Natural killer cell (primary cell): ENCODE data around the gene MAP3K15. TPM values are rescaled to one million over a fixed set of nuclear protein-coding genes. Genes with fewer than 3 reads are reported as not detected.

ENCODE experiments used
- ATAC-seq, 3 donors: fragments of 150-1000 bp in 2 of 3; fragments of 200-7000 bp in 1 of 3; cut with Tn5 transposase; 1 replicate in 1 of 3; 2 replicates in 2 of 3; pipeline ENCODE4 v1.10.0; 2021; ENCODE audit warnings: mild to moderate bottlenecking in 2 of 3, moderate library complexity in 2 of 3
- DNase-seq, 2 donors: peaks; one replicate each; pipeline versions ENCODE4 v3.0.0 to v3.0.0-alpha.2; 2013 to 2021; ENCODE audit warnings: mixed read lengths in 1 of 2
- H3K27ac ChIP-seq: one replicate; pipeline ENCODE4 v1.5.1; 2013; ENCODE audit warnings: mild to moderate bottlenecking, low read length
- H3K27me3 ChIP-seq: one replicate; pipeline ENCODE4 v1.6.1; 2013; ENCODE audit warnings: low read length; ENCODE audit not compliant: control insufficient read depth, insufficient read depth
- H3K36me3 ChIP-seq: one replicate; pipeline ENCODE4 v1.6.1; 2013; ENCODE audit warnings: low read length; ENCODE audit not compliant: control insufficient read depth, insufficient read depth
- H3K4me1 ChIP-seq: one replicate; pipeline ENCODE4 v1.6.1; 2013; ENCODE audit warnings: low read length; ENCODE audit not compliant: control insufficient read depth, insufficient read depth
- H3K4me3 ChIP-seq: one replicate; pipeline ENCODE4 v1.5.1; 2013; ENCODE audit warnings: low read length
- H3K9me3 ChIP-seq: one replicate; pipeline ENCODE4 v1.6.1; 2013; ENCODE audit warnings: low read length; ENCODE audit not compliant: control insufficient read depth, insufficient read depth
- H3K27ac Mint-ChIP-seq, 2 donors: one replicate each; pipeline ENCODE4 v1.8.0; 2022; ENCODE audit warnings: mild to moderate bottlenecking in 2 of 2, mixed read lengths in 2 of 2, moderate library complexity in 1 of 2
- H3K27me3 Mint-ChIP-seq, 2 donors: one replicate each; pipeline ENCODE4 v1.8.0; 2022; ENCODE audit warnings: low read depth in 2 of 2, mixed read lengths in 2 of 2
- H3K36me3 Mint-ChIP-seq: one replicate; pipeline ENCODE4 v1.8.0; 2022; ENCODE audit warnings: mixed read lengths
- H3K4me1 Mint-ChIP-seq, 2 donors: one replicate each; pipeline ENCODE4 v1.8.0; 2022; ENCODE audit warnings: mixed read lengths in 2 of 2
- H3K4me3 Mint-ChIP-seq: one replicate; pipeline ENCODE4 v1.8.0; 2022; ENCODE audit warnings: mild to moderate bottlenecking, moderate library complexity, mixed read lengths
- H3K9me3 Mint-ChIP-seq, 2 donors: one replicate each; pipeline ENCODE4 v1.8.0; 2022; ENCODE audit warnings: mixed read lengths in 2 of 2
- WGBS: methylation state at CpG from one replicate; pipeline ENCODE4 v1.1.7; 2013; ENCODE audit warnings: missing lambda C conversion rate; ENCODE audit not compliant: insufficient coverage; 5-methylcytosine and 5-hydroxymethylcytosine counted together
- intact Hi-C: fragments of 100-400 bp; cut with micrococcal nuclease; formaldehyde crosslinking; loops from one replicate; pipeline ENCODE4 v1.14.2; 2022
- total RNA-seq, 4 donors: library from RNA; stranded (reverse); fragments of 120-200 nt in 1 of 4; gene quantifications; one replicate each; pipeline versions ENCODE4 v1.2.3 to v1.2.4, GENCODE V29; 2013 to 2022
- TF ChIP-seq, protein P1 (sequence below): fragments of 200-600 bp; IDR thresholded peaks from one replicate; pipeline ENCODE4 v1.8.0; 2022; ENCODE audit warnings: antibody characterized with exemption

MAP3K15 gene
- total RNA-seq, 3 donors from 2014 or later (not counting 1 experiment from before 2014, with no cell fraction given), result 0.18 TPM; not detected in 2

- intact Hi-C loops, result no loop called here
- WGBS, result no CpG with 5 or more reads among the region's 1 CpG
- H3K27ac ChIP-seq, result no peak overlapping the region
- H3K4me3 ChIP-seq, result no peak overlapping the region
- ATAC-seq (no peak), DNase-seq (no peak)
- Mint-ChIP-seq H3K4me1 (no peaks in the 10 kb centered on the region), H3K27me3 (no peaks in the 10 kb centered on the region), H3K27ac (no peak overlapping the region), H3K36me3 (no peaks in the 10 kb centered on the region), H3K9me3 (no peaks in the 10 kb centered on the region), H3K4me3 (no peak overlapping the region)
- no peaks in the 10 kb centered on the region for H3K27me3 ChIP-seq
- H3K9me3 ChIP-seq, result no peaks in the 10 kb centered on the region
- H3K36me3 ChIP-seq, result no peaks in the 10 kb centered on the region
- H3K4me1 ChIP-seq, result no peaks in the 10 kb centered on the region
- TF ChIP-seq, protein P1, sequence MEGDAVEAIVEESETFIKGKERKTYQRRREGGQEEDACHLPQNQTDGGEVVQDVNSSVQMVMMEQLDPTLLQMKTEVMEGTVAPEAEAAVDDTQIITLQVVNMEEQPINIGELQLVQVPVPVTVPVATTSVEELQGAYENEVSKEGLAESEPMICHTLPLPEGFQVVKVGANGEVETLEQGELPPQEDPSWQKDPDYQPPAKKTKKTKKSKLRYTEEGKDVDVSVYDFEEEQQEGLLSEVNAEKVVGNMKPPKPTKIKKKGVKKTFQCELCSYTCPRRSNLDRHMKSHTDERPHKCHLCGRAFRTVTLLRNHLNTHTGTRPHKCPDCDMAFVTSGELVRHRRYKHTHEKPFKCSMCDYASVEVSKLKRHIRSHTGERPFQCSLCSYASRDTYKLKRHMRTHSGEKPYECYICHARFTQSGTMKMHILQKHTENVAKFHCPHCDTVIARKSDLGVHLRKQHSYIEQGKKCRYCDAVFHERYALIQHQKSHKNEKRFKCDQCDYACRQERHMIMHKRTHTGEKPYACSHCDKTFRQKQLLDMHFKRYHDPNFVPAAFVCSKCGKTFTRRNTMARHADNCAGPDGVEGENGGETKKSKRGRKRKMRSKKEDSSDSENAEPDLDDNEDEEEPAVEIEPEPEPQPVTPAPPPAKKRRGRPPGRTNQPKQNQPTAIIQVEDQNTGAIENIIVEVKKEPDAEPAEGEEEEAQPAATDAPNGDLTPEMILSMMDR, result no peak
These were observed 52.4 kb downstream of the MAP3K15 start for GRCh38 chrX:19462879-19463278.

GRCh38 chrX:19462231-19462630 lies 53.1 kb downstream of the MAP3K15 start:
- WGBS, result no CpG with 5 or more reads among the region's 2 CpGs
- H3K4me1 ChIP-seq, result no peaks in the 10 kb centered on the region
- intact Hi-C loops, result no loop called here
- H3K27me3 Mint-ChIP-seq, result no peaks in the 10 kb centered on the region
- no peaks in the 10 kb centered on the region for H3K36me3 Mint-ChIP-seq
- H3K9me3 ChIP-seq, result no peaks in the 10 kb centered on the region
- H3K27ac ChIP-seq, result no peak overlapping the region
- DNase-seq, result no peak
- no peaks in the 10 kb centered on the region for H3K9me3 Mint-ChIP-seq
- H3K4me3 Mint-ChIP-seq, result no peak overlapping the region
- no peaks in the 10 kb centered on the region for H3K36me3 ChIP-seq
- ATAC-seq, result no peak
- H3K4me3 ChIP-seq, result no peak overlapping the region
- H3K27me3 ChIP-seq, result no peaks in the 10 kb centered on the region
- no peak overlapping the region for H3K27ac Mint-ChIP-seq
- no peaks in the 10 kb centered on the region for H3K4me1 Mint-ChIP-seq
- TF ChIP-seq, protein P1, result no peak

DNA sequence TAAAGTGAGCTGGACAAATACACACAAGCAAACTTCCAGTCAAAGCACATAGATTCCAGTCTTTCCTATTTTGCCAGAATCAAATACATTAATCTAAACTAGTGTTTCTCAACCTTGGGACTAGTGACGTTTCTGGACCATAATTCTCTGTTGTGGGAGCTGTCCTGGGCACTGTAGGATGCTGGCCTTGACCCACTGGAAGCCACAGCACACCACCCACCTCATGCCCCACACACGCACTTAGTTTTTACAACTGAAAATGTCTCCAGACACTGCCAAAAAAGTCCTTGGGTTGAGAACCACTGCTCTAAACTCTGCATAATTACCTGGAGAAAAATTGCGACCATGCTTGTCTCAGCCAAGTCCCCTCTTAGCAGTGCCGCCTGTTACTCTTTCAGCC lies 57.6 kb downstream of the MAP3K15 start:
- H3K4me1 ChIP-seq, result no peaks in the 10 kb centered on the region
- 92% methylated on average over 4 of the region's 4 CpGs for WGBS
- H3K4me1 Mint-ChIP-seq, result no peaks in the 10 kb centered on the region
- no peak overlapping the region for H3K27ac Mint-ChIP-seq
- intact Hi-C loops, result no loop called here
- no peaks in the 10 kb centered on the region for H3K27me3 ChIP-seq
- no peaks in the 10 kb centered on the region for H3K36me3 ChIP-seq
- no peaks in the 10 kb centered on the region for H3K9me3 ChIP-seq
- no peak overlapping the region for H3K4me3 ChIP-seq
- no peaks in the 10 kb centered on the region for H3K27me3 Mint-ChIP-seq
- no peak for ATAC-seq
- H3K9me3 Mint-ChIP-seq, result no peaks in the 10 kb centered on the region
- H3K4me3 Mint-ChIP-seq, result no peak overlapping the region
- H3K36me3 Mint-ChIP-seq, result no peaks in the 10 kb centered on the region
- no peak overlapping the region for H3K27ac ChIP-seq
- no peak for DNase-seq
- TF ChIP-seq, protein P1, result no peak

DNA sequence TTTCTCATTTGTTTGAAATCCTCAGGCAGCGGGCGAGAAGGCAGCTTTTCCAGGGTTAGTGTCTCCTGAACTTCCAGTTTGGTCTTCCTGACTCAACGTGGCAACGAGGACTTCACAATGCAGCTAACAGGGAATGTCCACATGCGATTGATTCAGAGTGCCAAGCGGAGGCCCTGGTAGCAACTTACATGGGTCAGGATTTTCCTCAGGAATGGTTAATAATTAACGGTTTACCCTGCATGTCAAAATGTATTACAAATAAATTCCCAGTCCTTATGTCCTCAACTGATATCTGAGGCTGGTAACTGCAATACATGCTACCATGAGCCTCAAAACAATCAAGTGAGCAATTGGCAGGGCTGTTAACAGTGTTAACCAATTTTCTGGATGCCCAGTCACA lies 67.2 kb downstream of the MAP3K15 start:
- no peaks in the 10 kb centered on the region for H3K9me3 ChIP-seq
- TF ChIP-seq, protein P1, result no peak
- no peaks in the 10 kb centered on the region for H3K36me3 ChIP-seq
- 78% methylated on average over 7 of the region's 7 CpGs for WGBS
- no peaks in the 10 kb centered on the region for H3K27me3 ChIP-seq
- H3K4me3 ChIP-seq, result no peak overlapping the region
- H3K4me1 Mint-ChIP-seq, result no peaks in the 10 kb centered on the region
- no peak for ATAC-seq
- H3K36me3 Mint-ChIP-seq, result no peaks in the 10 kb centered on the region
- DNase-seq, result no peak
- intact Hi-C loops, result no loop called here
- H3K27me3 Mint-ChIP-seq, result peaks cover 5 to 16% of the 10 kb centered on the region in 2 donors
- no peak overlapping the region for H3K27ac Mint-ChIP-seq
- no peak overlapping the region for H3K4me3 Mint-ChIP-seq
- H3K27ac ChIP-seq, result no peak overlapping the region
- no peaks in the 10 kb centered on the region for H3K9me3 Mint-ChIP-seq
- H3K4me1 ChIP-seq, result no peaks in the 10 kb centered on the region
